MV-4-11 (cell line): ENCODE results near the gene FBXO9.

ENCODE experiments used
- DNase-seq: peaks from one replicate; lab custom pipeline; 2025; lab: John Stamatoyannopoulos, UW

FBXO9 gene

GRCh38 chr6:53095270-53095669 lies 30.1 kb downstream of the FBXO9 start:
- no peak for DNase-seq

- DNase-seq, result no peak
These were observed 30.5 kb downstream of the FBXO9 start for GRCh38 chr6:53095716-53096115.

- no peak for DNase-seq
These were observed 35.4 kb downstream of the FBXO9 start for GRCh38 chr6:53100561-53100960.

- DNase-seq, result no peak
These were observed 35.8 kb downstream of the FBXO9 start for GRCh38 chr6:53101006-53101405.

GRCh38 chr6:53103993-53104675 lies 38.9 kb downstream of the FBXO9 start:
- no peak for DNase-seq

GRCh38 chr6:53104916-53105315 lies 39.7 kb downstream of the FBXO9 start:
- DNase-seq, result no peak

- no peak for DNase-seq
These were observed 41.9 kb downstream of the FBXO9 start for GRCh38 chr6:53107091-53107490.

GRCh38 chr6:53109612-53110011 lies 44.4 kb downstream of the FBXO9 start:
- DNase-seq, result no peak

- DNase-seq, result no peak
These were observed 46.7 kb downstream of the FBXO9 start for GRCh38 chr6:53111865-53112264.

- DNase-seq, result no peak
These were observed 47.2 kb downstream of the FBXO9 start for GRCh38 chr6:53112404-53112803.

GRCh38 chr6:53112871-53113270 lies 47.7 kb downstream of the FBXO9 start:
- no peak for DNase-seq

- no peak for DNase-seq
These were observed 48.5 kb downstream of the FBXO9 start for GRCh38 chr6:53113742-53114141.

GRCh38 chr6:53115113-53115512 lies 49.9 kb downstream of the FBXO9 start:
- DNase-seq, result no peak

GRCh38 chr6:53115741-53116140 lies 50.5 kb downstream of the FBXO9 start:
- no peak for DNase-seq

GRCh38 chr6:53119349-53119748 lies 54.1 kb downstream of the FBXO9 start:
- DNase-seq, result no peak

- peak; percentile 14 for DNase-seq
These were observed 54.7 kb downstream of the FBXO9 start for GRCh38 chr6:53119772-53120409.

- DNase-seq, result no peak
These were observed 59.1 kb downstream of the FBXO9 start for GRCh38 chr6:53124131-53124800.

- DNase-seq, result no peak
These were observed 60.1 kb downstream of the FBXO9 start for GRCh38 chr6:53125276-53125675.

- no peak for DNase-seq
These were observed 63.6 kb downstream of the FBXO9 start for GRCh38 chr6:53128842-53129241.

GRCh38 chr6:53130569-53131290 lies 65.5 kb downstream of the FBXO9 start:
- no peak for DNase-seq

- no peak for DNase-seq
These were observed 68.8 kb downstream of the FBXO9 start for GRCh38 chr6:53133961-53134360.

GRCh38 chr6:53134601-53135235 lies 69.5 kb downstream of the FBXO9 start:
- peak; percentile 21 for DNase-seq
